GM12878 (cell line): Measurements from ENCODE around the gene HTR4. TPM values are rescaled to one million over a fixed set of nuclear protein-coding genes. Genes with fewer than 3 reads are reported as not detected.

ENCODE experiments used
- ATAC-seq: fragments of 200-7000 bp; cut with Tn5 transposase; 3 replicates; pipeline ENCODE4 v1.9.1; 2020; ENCODE audit warnings: mild to moderate bottlenecking, moderate library complexity
- BruUV-seq: library from RNA; stranded (reverse); fragments of 400-500 nt; replicated peaks from 2 replicates; lab custom pipeline; 2021; lab: Mats Ljungman, UMichigan
- CTCF ChIA-PET: fragments of 300-600 bp; sonication (Branson Sonifier 250); formaldehyde crosslinking; extraction: SDS; loops from one replicate; lab custom pipeline; 2021; ENCODE audit warnings: inconsistent platforms; lab: Yijun Ruan, JAX
- POLR2A ChIA-PET: fragments of 350-600 bp; formaldehyde crosslinking; extraction: SDS; loops from one replicate; lab custom pipeline; 2021; ENCODE audit warnings: inconsistent platforms; lab: Charles Lee
- RAD21 ChIA-PET: fragments of 300-600 bp; sonication (Branson Sonifier 250); formaldehyde crosslinking; loops from one replicate; lab custom pipeline; 2023; ENCODE audit warnings: antibody characterized with exemption; ENCODE audit not compliant: unreplicated experiment; lab: Charles Lee
- SMC1A ChIA-PET: fragments of 300-600 bp; sonication (Branson Sonifier 250); formaldehyde crosslinking; loops from one replicate; lab custom pipeline; 2023; ENCODE audit not compliant: unreplicated experiment, uncharacterized antibody; lab: Charles Lee
- DNase-seq: peaks from one replicate; pipeline ENCODE4 v3.0.0-alpha.2; 2011; ENCODE audit warnings: low read depth, low spot score
- FAIRE-seq: peaks from 3 replicates; lab custom pipeline; 2011; peaks lifted over from hg19 to GRCh38; lab: Jason Lieb, UNC
- H2AFZ ChIP-seq: 2 replicates; pipeline ENCODE4 v1.6.0; 2011; ENCODE audit warnings: low read depth, low read length, control low read depth; ENCODE audit not compliant: control insufficient read depth
- H3K27ac ChIP-seq: 2 replicates; pipeline ENCODE4 v1.5.1; 2011; ENCODE audit warnings: control low read depth; ENCODE audit not compliant: control insufficient read depth, insufficient read depth
- H3K27me3 ChIP-seq, 2 experiments: replicated peaks in 1 of 2; 2 replicates each; pipeline versions ENCODE4 v1.6.0 to v1.6.1; 2011; ENCODE audit warnings: low read length in 1 of 2; ENCODE audit not compliant: control insufficient read depth in 2 of 2, insufficient read depth in 2 of 2
- H3K36me3 ChIP-seq, 2 experiments: 2 replicates each; pipeline ENCODE4 v1.5.1; 2011; ENCODE audit warnings: low read length in 1 of 2; ENCODE audit not compliant: control insufficient read depth in 2 of 2, insufficient read depth in 2 of 2
- H3K4me1 ChIP-seq: 2 replicates; pipeline ENCODE4 v1.6.1; 2011; ENCODE audit warnings: mild to moderate bottlenecking, low read length, moderate library complexity, mixed read lengths; ENCODE audit not compliant: control insufficient read depth, insufficient read depth
- H3K4me2 ChIP-seq: 2 replicates; pipeline ENCODE4 v1.6.0; 2011; ENCODE audit warnings: control low read depth; ENCODE audit not compliant: control insufficient read depth, insufficient read depth
- H3K4me3 ChIP-seq: fragments of 200-600 bp; sonication (generic); 2 replicates; pipeline ENCODE4 v1.5.1; 2016
- H3K79me2 ChIP-seq: 2 replicates; pipeline ENCODE4 v1.6.0; 2011; ENCODE audit warnings: low read length; ENCODE audit not compliant: control insufficient read depth, insufficient read depth
- H3K9ac ChIP-seq: 2 replicates; pipeline ENCODE4 v1.8.0; 2011; ENCODE audit warnings: low read length, control low read depth, mixed read lengths; ENCODE audit not compliant: control insufficient read depth, insufficient read depth
- H3K9me3 ChIP-seq: replicated peaks from 3 replicates; pipeline ENCODE4 v1.5.1; 2011; ENCODE audit warnings: mild to moderate bottlenecking, low read length; ENCODE audit not compliant: control insufficient read depth, insufficient read depth
- H4K20me1 ChIP-seq: 2 replicates; pipeline ENCODE4 v1.6.0; 2011; ENCODE audit not compliant: control insufficient read depth, insufficient read depth
- BMI1 ChIP-seq: fragments of 450-650 bp; IDR thresholded peaks from 2 replicates; pipeline ENCODE4 v1.6.1; 2016; ENCODE audit warnings: mild to moderate bottlenecking, moderate library complexity, borderline replicate concordance
- CEBPZ ChIP-seq: fragments of 150-350 bp; IDR thresholded peaks from 2 replicates; pipeline ENCODE4 v1.6.1; 2016; ENCODE audit warnings: low read depth, low read length
- CREB1 ChIP-seq: IDR thresholded peaks from 2 replicates; pipeline ENCODE4 v1.6.1; 2012; ENCODE audit warnings: low read depth, mild to moderate bottlenecking, inconsistent platforms
- CREM ChIP-seq: IDR thresholded peaks from 2 replicates; pipeline ENCODE4 v1.6.1; 2014; ENCODE audit warnings: antibody characterized with exemption, low read depth
- FOXM1 ChIP-seq: IDR thresholded peaks from 2 replicates; pipeline ENCODE4 v1.6.1; 2012; ENCODE audit warnings: low read depth, mild to moderate bottlenecking, inconsistent platforms, low read length, moderate library complexity
- GATAD2B ChIP-seq: fragments of 450-650 bp; conservative IDR thresholded peaks from 2 replicates; pipeline ENCODE4 v1.6.1; 2017; ENCODE audit warnings: low read depth, mild to moderate bottlenecking, moderate library complexity
- HSF1 ChIP-seq: fragments of 150-350 bp; IDR thresholded peaks from 2 replicates; pipeline ENCODE4 v1.6.1; 2014; ENCODE audit warnings: mild to moderate bottlenecking, low read depth, low read length
- NRF1 ChIP-seq: conservative IDR thresholded peaks from 2 replicates; pipeline ENCODE4 v1.6.1; 2011; ENCODE audit warnings: mild to moderate bottlenecking, low read depth, low read length, improper control_type of control experiment
- PAX5 ChIP-seq: IDR thresholded peaks from 2 replicates; pipeline ENCODE4 v1.6.1; 2011; ENCODE audit warnings: low read depth, low read length, borderline replicate concordance
- PML ChIP-seq: IDR thresholded peaks from 2 replicates; pipeline ENCODE4 v1.6.1; 2012; ENCODE audit warnings: low read length, inconsistent platforms
- RAD21 ChIP-seq: IDR thresholded peaks from 2 replicates; pipeline ENCODE4 v1.6.1; 2011; ENCODE audit warnings: mild to moderate bottlenecking, low read depth, low read length, moderate library complexity; ENCODE audit not compliant: insufficient read depth
- RBBP5 ChIP-seq: fragments of 200-600 bp; sonication (generic); conservative IDR thresholded peaks from 2 replicates; pipeline ENCODE4 v1.6.1; 2016
- ZNF384 ChIP-seq: IDR thresholded peaks from 2 replicates; pipeline ENCODE4 v1.6.1; 2012; ENCODE audit warnings: low read depth, mild to moderate bottlenecking, low read length, improper control_type of control experiment, borderline replicate concordance
- in situ Hi-C: fragments of 300-500 bp; cut with MboI; formaldehyde crosslinking; loops from 9 replicates; pipeline ENCODE4 v1.14.3; 2018; ENCODE audit warnings: mixed read lengths
- intact Hi-C: fragments of 100-400 bp; cut with micrococcal nuclease; formaldehyde crosslinking; loops from one replicate; pipeline ENCODE4 v1.14.2; 2022; ENCODE audit not compliant: unreplicated experiment
- polyA plus RNA-seq, 11 experiments: library from polyadenylated mRNA; depleted of rRNA in 4 of 11; unstranded in 6 of 11; stranded (reverse) in 5 of 11; fragments of >200 nt; fragmentation: Nextera tagmentation in 4 of 11; fragmentation: Illumina TruSeq in 1 of 11; extraction: Ambion mirVana in 4 of 11; extraction: Trizol in 1 of 11; gene quantifications; 1 replicate in 1 of 11; 2 replicates in 10 of 11; pipeline versions ENCODE4 v1.2.1 to v1.2.3, GENCODE V29; 2011 to 2016; ENCODE audit warnings: inconsistent platforms in 2 of 11, missing spikeins in 2 of 11, low read depth in 1 of 11
- total RNA-seq, 4 experiments: library from RNA; depleted of rRNA in 3 of 4; stranded (reverse); fragments of >200 nt in 3 of 4; fragmentation: Illumina TruSeq in 1 of 4; extraction: Trizol in 1 of 4; gene quantifications; 2 replicates each; pipeline versions ENCODE4 v1.2.1 to v1.2.3, GENCODE V29; 2013 to 2021

HTR4 gene
- total and polyA plus RNA-seq, 10 of the 15 experiments (the other 5 are each of a cell fraction or from before 2014, with no cell fraction given) = not detected

- no peak for FAIRE-seq
- POLR2A ChIA-PET = no interaction called here
- Histone ChIP-seq H3K79me2 (no peaks in the 10 kb centered on the region), H3K4me3 (no peak overlapping the region), H3K9ac (no peak overlapping the region), H4K20me1 (no peaks in the 10 kb centered on the region), H3K9me3 (no peaks in the 10 kb centered on the region), H2AFZ (no peak overlapping the region), H3K27ac (no peak overlapping the region), H3K4me1 (no peaks in the 10 kb centered on the region), H3K27me3 (no peaks in the 10 kb centered on the region; a peak in 2 of 4 replicates), H3K36me3 (no peaks in the 10 kb centered on the region), H3K4me2 (no peak overlapping the region)
- no TSS peak for BruUV-seq
- intact Hi-C loops = no loop called here
- SMC1A ChIA-PET = no interaction called here
- TF ChIP-seq CEBPZ (no peak), RBBP5 (no peak), PML (no peak), ZNF384 (no peak), BMI1 (no peak), PAX5 (no peak), NRF1 (no peak), HSF1 (no peak), GATAD2B (no peak), CREM (no peak), RAD21 (no peak), CREB1 (no peak), FOXM1 (no peak)
- no peak for DNase-seq
- ATAC-seq = no peak
- in situ Hi-C loops = no loop called here
- RAD21 ChIA-PET = no interaction called here
- CTCF ChIA-PET = no interaction called here
Measured at GRCh38 chr5:148645527-148645926, 8.8 kb downstream of the HTR4 start.
